ENCODE results near the gene MAPKAPK2.
"Not testable (repeated sequence)": the region's sequence is repeated elsewhere in the genome, so short reads cannot be mapped to it uniquely, and the experiment has no call there.

The MAPKAPK2 gene

DNA sequence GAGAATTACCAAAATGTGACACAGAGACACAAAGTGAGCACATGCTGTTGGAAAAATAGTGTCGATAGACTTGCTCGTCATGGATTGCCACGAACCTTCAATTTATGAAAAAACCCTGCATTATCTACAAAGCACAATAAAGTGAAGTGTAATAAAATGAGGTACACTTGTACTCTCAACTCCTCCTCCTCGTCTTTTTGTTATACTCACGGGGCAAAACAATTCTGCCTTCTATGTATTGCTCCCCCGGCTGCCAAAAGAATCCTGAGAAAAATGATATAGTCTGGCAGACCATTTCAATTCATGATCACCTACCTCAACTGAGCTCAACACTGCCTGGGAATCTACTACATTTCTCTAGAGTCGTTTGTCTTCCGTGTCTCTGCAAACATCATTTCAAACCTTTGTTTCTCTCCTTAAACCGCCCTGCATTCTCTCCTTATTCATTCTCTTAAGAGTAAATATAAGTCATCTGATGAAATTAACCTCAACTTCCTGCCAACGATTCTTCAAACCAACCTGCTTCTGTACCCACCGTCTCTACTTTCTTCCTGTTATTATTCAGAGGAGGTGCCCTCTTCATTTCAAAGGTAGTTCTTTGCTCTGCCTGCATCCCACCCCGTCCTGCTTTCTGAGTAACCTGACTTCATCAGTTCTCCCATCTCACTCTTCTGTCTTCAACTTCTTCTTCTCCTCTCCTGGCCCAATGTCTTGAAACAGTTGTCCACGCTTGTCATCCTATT lies 73.0 kb downstream of the MAPKAPK2 start:
- no peak for TF ChIP-seq JUND (IDR thresholded peaks at IDR 0.05; ENCODE audit: low read depth)
- DNase-seq (ENCODE audit: low read depth in 1 of 2, low spot score in 1 of 2), result no peak
- in situ Hi-C loops (cut with HindIII; ENCODE audit: low pct_unique_long_range_greater_than_20kb, low sequenced_read_pairs), result no loop called here

DNA sequence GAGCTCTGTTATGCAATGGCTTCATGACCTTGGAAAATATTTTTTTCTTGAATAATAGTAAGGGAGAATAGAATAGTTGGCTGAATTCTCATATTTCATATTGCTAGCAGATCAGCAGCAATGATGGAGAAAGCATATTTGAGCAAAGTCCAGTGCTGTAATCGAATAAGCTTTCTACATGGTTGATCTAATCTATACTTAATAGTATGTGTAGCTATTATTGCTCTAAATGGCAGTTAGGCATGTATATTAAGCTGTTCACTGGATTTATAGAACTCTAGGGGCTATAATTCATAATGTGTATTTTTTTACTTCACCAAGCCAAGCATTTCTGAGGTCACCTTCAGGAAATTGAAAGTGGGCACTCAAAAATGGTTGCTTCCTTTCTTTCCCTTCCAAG lies 75.9 kb downstream of the MAPKAPK2 start:
- no peak for DNase-seq (ENCODE audit: low read depth in 1 of 2, low spot score in 1 of 2)
- TF ChIP-seq JUND (IDR thresholded peaks at IDR 0.05; ENCODE audit: low read depth), result no peak
- in situ Hi-C loops (cut with HindIII; ENCODE audit: low pct_unique_long_range_greater_than_20kb, low sequenced_read_pairs), result no loop called here

DNA sequence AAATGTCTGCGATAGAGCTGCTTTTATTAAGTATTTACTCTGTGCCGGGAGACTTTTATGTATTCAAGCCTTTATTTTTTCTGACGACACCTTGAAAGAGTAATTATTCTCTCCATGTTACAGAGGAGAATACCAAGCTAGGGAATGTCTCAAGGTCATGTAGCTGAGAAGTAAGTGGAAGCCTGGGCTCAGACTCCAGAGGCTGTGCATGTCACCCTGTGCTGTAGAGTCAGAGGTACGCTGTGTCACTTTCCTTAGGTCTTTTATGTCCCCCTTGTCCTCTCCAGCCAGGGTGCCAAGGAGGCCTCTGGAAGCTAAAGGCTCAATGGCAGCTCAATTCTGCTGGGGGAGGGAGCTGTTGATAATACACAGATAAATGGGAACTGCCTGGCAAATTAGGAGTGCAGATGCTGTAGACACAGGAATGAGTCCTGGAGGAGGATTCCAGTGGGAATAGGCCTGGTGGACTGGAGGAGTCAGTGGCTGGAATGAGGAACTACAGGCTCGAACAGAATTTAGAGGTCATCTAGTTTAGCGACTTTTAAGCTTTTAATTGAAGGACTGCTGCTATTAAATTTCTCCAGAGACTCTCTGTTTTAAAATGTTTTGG lies 76.6 kb downstream of the MAPKAPK2 start:
- peak; percentile 20 to 62 for DNase-seq (ENCODE audit: low read depth in 1 of 2, low spot score in 1 of 2)
- no peak for TF ChIP-seq JUND (IDR thresholded peaks at IDR 0.05; ENCODE audit: low read depth)
- in situ Hi-C loops (cut with HindIII; ENCODE audit: low pct_unique_long_range_greater_than_20kb, low sequenced_read_pairs), result no loop called here

DNA sequence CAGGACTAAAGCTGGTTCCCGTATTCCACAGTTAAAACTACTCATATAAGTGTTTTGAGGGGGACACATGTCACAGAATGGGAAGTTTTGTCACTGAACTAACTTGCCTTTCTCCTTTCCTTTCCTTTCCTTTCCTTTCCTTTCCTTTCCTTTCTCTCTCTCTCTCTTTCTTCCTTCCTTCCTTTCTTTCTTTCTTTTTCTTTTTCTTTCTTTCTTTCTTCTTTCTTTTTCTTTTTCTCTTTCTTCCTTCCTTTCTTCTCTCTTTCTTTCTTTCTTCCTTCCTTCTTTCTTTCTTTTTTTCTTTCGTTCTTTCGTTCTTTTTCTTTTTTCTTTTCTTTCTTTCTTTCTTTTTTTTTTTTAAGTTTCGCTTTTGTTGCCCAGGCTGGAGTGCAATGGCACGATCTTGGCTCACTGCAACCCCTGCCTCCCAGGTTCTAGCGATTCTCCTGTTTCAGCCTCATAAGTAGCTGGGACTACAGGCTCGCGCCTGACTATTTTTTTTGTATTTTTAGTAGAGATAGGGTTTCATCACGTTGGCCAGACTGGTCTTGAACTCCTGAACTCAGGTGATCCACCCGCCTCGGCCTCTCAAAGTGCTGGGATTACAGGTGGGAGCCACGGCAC lies 78.1 kb downstream of the MAPKAPK2 start:
- in situ Hi-C loops (cut with HindIII; ENCODE audit: low pct_unique_long_range_greater_than_20kb, low sequenced_read_pairs); DNase-seq (ENCODE audit: low read depth in 1 of 2, low spot score in 1 of 2): not testable (repeated sequence)

DNA sequence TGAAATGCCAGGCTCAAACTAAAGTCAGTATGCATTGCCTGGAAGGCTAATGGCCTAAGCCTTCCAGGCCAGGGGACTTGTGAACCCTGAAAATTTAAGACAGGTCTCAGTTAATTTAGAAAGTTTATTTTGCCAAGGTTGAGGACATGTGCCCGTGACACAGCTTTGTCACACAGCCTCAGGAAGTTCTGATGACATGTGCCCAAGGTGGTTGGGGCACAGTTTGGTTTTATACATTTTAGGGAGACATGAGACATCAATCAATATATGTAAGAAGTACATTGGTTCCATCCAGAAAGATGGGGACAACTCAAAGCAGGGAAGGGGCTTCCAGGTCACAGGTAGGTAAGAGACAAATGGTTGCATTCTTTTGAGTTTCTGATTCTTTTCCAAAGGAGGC lies 81.1 kb downstream of the MAPKAPK2 start:
- in situ Hi-C loops (cut with HindIII; ENCODE audit: low pct_unique_long_range_greater_than_20kb, low sequenced_read_pairs); DNase-seq (ENCODE audit: low read depth in 1 of 2, low spot score in 1 of 2): not testable (repeated sequence)

DNA sequence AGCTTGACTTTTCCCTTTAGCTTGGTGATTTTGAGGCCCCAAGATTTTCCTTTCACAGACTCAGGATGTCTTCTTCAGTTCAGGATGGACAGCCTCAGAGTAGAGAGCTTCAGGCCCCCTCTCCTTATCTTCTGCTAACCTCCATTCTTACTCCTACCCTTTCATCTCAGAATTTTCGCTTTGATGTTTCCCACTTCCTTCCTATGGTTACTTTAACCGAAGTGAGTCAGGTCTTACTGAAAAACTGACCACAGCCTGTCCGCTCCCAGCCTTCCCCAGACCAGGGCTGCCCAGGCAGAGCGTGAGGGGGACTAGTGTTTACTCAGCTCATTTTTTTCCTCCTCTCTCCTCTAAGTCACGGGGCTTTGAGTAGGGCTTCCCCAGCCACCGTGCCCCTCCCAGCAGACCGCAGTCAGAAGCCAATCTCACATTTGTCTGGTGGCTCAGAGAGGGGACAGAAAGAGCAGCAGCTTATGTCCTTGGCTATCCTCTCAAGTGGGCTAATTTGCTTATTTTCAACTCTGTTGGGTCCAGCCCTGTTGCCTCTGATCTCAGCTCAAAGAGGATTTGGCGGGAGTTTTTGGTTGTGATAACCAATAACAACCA lies 81.6 kb downstream of the MAPKAPK2 start:
- TF ChIP-seq JUND (IDR thresholded peaks at IDR 0.05; ENCODE audit: low read depth), result no peak
- in situ Hi-C loops (cut with HindIII; ENCODE audit: low pct_unique_long_range_greater_than_20kb, low sequenced_read_pairs), result no loop called here
- no peak for DNase-seq (ENCODE audit: low read depth in 1 of 2, low spot score in 1 of 2)

DNA sequence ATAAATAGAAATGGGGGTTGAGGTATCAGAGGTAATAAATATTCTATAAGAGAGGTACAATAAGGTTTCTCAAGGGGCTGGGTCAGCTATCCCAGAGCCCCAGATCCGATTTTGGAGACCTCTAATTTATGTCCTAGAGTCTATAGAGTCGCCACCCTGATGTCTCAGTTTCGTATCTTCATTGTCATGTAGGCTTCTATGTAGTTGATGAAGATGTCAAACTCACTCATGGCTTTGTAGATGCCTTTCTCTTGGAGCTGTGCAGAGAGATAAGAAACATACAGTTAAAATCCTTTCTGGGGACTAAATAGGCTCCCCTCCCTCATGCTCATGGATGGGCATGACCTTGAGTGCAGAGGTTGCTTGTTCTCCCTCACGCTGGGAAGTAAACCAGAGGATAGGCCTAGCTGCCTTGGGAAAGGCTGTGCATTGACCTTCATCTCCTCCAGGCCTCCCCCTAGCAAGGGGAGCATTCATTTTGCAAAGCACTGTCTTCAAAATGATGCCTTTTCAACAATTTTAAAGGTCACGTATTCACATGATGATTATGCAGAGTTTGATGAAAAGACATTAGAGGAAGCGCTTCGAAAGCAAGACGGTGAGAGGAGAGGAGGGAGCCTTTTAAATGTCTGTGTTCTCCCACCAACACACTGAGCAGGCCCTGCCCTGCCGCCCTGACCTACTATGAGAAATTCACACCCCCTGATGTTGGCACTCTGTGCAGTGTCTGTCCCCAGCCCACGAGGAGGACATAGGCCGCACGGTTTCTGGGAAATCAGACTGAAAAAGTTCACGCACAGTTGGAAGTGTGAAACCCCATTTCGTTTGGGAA lies 84.0 kb downstream of the MAPKAPK2 start:
- in situ Hi-C loops (cut with HindIII; ENCODE audit: low pct_unique_long_range_greater_than_20kb, low sequenced_read_pairs), result no loop called here
- no peak for DNase-seq (ENCODE audit: low read depth in 1 of 2, low spot score in 1 of 2)
- no peak for TF ChIP-seq JUND (IDR thresholded peaks at IDR 0.05; ENCODE audit: low read depth)

DNA sequence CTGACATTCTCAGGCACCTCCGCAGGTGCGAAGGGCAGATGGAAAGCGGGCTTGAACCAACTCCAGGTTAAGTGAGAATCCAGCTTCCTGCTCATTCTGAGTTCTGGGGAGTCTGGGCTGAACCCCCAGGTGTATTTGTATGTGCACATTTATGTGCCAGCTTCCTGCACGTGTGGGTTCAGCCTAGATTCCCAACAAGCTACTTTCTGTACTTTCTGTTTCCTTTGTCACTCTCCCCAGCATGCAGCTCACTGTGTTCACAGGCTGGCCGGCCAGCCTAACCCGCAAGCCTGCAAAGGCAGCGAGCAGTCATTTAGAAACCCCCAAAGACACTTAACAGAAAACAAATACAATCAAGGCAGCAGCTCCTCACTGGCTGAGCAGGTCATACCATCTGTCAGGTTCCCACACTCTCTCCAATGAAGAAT lies 84.6 kb downstream of the MAPKAPK2 start:
- no peak for DNase-seq (ENCODE audit: low read depth in 1 of 2, low spot score in 1 of 2)

DNA sequence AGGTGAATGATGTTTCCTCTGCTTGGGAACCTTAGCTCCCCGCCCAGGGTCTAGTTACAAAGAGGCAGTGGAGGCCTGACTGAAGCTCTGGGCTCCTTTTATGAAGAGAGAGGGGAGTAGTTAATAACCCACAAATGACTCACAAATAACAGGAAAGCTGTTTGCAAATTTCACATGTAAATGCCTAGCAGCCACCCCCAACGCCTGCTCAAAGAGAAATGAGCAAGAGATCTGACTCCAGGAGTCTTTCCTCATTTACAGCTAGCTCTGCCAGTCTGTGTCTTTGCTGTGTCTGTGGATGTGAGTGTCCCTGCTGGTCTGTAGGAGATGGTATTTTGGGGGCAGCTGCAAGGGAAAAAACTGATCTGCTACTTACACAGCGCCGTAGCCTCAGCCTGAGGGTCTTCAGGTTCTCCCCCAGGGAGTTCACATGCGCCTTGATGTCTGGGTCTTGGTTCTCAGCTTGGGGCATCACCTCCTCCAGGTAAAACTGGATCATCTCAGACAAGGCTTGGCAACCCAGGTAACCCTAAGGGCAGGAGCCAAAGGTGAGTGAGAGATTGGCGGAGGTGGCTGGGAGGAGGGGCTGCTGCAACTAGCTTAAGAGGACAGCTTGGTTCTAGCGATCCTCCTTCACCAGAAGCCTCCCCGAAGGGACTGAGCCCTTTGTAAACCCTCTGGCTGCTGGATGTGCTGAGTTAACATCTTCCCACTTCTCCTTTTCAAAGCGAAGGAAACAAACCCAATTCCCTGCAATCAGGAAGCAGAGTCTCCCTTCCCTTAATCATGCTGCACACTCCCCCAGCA lies 86.0 kb downstream of the MAPKAPK2 start, which contains the start of gene IL19:
IL19 (plus strand) TSS at position 243 of the 807 bp plus-strand sequence. CDS start 65,890 bp downstream, outside the sequence.
- TF ChIP-seq JUND (IDR thresholded peaks at IDR 0.05; ENCODE audit: low read depth), result no peak
- in situ Hi-C loops (cut with HindIII; ENCODE audit: low pct_unique_long_range_greater_than_20kb, low sequenced_read_pairs), result no loop called here
- no peak for DNase-seq (ENCODE audit: low read depth in 1 of 2, low spot score in 1 of 2)

More for the DNA sequence above, 84.6 kb downstream of the MAPKAPK2 start:
- TF ChIP-seq JUND (IDR thresholded peaks at IDR 0.05; ENCODE audit: low read depth), result no peak
- in situ Hi-C loops (cut with HindIII; ENCODE audit: low pct_unique_long_range_greater_than_20kb, low sequenced_read_pairs), result no loop called here

DNA sequence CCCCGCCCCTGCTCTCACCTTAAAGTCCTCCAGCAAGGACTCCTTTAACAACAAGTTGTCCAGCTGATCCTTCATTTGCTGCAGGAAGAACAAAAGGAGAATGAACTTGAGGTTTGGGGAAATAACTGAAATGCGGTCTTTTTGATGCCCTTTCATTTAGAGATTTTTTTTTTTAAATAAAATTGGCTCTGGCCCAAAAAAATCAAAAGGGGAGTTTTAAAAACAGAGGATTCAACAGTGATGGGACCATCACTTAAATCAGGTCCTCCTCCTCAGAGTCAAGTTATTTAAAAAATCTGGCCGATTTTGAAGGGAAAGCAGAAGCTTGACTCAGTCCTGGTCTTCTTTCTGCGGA lies 86.6 kb downstream of the MAPKAPK2 start:
- DNase-seq (ENCODE audit: low read depth in 1 of 2, low spot score in 1 of 2), result no peak
- in situ Hi-C loops (cut with HindIII; ENCODE audit: low pct_unique_long_range_greater_than_20kb, low sequenced_read_pairs), result no loop called here
- no peak for TF ChIP-seq JUND (IDR thresholded peaks at IDR 0.05; ENCODE audit: low read depth)

DNA sequence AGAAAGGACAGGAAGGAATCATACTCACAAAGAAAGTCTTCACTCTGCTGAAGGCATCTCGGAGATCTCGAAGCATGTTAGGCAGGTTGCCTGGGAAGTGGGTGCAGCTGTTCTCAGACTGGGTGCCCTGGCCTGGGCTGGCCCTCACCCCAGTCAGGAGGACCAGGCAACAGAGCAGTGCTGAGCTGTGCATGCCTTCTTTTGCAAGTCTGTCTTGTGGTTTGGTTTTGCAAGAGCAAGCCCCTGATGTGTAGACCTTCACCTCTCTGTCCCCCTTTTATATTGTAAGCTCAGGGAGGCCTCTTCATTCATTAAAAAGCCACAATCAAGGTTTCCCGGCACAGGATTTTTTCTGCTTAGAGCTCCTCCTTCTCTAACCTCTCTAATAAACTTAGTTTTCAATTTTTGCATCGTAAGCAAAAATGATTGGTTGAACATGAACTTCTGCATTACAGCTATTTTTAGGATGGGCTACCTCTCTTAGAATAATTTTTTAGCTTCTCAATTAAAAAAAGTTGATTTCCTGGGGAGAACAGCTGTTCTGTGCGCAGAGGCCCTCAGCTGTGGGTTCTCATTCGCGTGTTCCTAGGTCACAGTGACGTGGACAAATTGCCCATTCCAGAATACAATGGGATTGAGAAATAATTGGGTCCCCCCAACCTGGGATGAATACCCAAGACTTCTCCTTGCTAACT lies 87.7 kb downstream of the MAPKAPK2 start, which contains the start of gene IL10:
IL10 (minus strand) TSS at position 252 of the 695 bp plus-strand sequence; CDS start at position 193, 59 bp downstream.
- no peak for TF ChIP-seq JUND (IDR thresholded peaks at IDR 0.05; ENCODE audit: low read depth)
- no peak for DNase-seq (ENCODE audit: low read depth in 1 of 2, low spot score in 1 of 2)
- in situ Hi-C loops (cut with HindIII; ENCODE audit: low pct_unique_long_range_greater_than_20kb, low sequenced_read_pairs), result no loop called here

All from T47D (cell line).